Dermis microvascular lymphatic vessel endothelial cell (primary cell): ENCODE data around the gene ARHGAP15. TPM values are rescaled to one million over a fixed set of nuclear protein-coding genes. Genes with fewer than 3 reads are reported as not detected.

Experiments used
- DNase-seq, 2 donors: peaks; one replicate each; pipeline versions ENCODE4 v3.0.0 to v3.0.0-alpha.2; 2010; ENCODE audit warnings: low read depth in 2 of 2
- total RNA-seq: library from RNA; depleted of rRNA; stranded (reverse); fragments of >200 nt; gene quantifications from 2 replicates; pipeline ENCODE4 v1.2.1, GENCODE V29; 2014

The ARHGAP15 gene
- total RNA-seq, 1 donor from 2014 or later = under 0.01 TPM

DNA sequence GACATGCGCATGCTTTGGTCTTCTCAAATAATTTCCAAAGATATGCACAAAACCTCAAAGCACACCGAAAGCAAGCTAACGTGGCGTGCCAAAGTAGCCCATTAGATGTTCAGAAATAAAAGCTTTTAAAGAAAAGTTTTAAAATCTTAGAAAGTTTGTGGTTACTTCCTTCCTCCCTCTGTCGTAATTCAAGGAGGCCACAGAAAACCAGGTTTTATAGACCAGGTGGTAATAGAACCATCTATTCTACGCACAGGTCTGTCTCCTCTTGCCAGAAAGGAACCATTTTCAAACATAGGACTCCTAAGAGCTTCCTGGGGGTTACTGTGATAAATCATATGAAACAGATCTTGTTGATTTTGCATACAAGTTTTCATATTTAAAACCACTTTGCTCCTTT is 487.2 kb downstream of the ARHGAP15 start:
- DNase-seq = no peak

DNA sequence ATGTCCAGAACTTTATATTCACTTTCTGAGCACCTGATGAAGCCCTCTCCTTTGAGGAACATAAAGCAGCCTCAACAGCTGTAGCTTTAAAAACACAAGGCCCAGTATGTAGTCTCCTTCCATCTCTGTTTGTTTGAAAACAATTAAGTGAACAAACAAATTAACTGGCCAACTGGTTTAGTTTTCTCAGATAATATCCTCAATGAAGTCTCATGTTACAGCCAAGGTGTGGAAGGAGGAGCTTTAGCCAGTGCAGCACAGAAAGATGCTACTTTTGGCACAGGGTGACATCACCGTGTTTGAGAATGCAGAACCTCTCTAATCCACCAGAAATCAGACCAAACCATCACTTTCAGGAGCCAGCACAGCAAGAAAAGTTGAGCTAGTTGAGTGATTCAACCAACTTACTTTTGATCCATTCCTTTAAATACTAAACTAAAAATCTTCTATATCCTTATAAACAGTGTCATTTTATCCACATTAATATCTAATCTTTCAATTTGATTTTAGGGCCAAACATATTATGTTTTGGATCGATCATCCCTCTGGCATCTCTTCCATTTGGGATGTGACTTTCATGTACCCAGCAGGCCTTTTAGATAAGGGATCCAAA is 488.7 kb downstream of the ARHGAP15 start:
- no peak for DNase-seq

DNA sequence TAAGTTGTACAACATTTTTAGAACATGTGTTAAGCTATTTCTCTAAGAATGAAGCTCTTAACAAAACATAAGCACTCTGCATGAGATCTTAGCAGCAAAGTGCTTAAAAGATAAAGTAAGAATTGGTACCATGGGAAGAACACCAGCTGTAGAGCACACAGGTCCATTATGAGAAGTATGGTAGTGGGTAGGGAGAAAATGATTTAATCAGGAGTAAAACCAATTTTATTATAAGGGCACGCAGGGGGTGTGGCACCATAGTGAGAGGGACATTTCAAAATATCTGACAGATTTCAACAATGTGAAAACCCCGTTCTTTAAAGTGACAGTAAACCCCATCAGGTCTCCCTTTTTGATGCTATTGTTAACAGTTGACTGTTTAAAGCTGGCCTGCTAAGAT is 492.9 kb downstream of the ARHGAP15 start:
- DNase-seq = no peak

DNA sequence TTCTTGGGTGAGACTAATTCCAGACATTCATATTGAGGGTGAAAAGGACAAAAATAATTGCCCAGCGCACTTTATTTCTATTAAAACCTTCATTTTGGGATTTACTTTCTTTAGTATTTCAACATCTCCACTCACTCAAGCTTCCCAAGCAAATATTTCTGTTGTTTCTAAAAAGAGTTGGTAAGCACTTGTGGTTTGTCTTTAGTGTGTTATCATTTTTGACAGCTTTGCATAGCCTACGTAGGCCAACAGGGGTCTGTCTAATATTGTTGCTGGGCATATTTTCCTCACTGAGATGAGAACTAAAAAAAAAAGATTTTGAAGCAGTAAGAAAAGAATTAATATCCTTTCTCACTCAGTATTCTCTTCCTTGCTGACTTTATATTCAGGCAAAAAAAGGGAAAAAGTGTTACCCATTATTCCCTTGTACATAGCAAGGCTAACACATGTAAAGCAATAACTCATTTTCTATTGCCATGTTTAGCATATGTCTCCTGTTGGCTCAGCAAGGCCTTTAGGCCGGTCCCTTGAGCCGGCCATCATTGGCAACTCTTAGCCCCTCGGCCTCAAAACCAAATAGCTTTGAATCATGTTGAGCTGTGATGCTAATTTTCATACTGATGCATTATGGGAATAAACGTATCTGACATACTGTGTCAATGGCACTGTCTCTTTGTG is 494.2 kb downstream of the ARHGAP15 start:
- no peak for DNase-seq

DNA sequence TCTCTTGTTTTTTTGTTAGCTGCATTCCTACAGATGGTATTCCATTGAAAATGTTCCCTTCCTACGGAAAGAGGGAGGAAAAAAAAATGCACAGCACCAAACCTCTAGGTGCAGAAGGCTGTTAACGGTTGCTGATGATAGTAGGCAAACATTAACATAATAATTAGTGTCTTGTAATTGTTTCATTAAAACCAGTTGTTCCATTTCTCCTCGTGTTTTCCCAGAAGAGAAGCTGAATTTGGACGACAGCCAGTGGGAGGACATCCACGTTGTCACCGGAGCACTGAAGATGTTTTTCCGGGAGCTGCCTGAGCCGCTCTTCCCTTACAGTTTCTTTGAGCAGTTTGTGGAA is 494.7 kb downstream of the ARHGAP15 start:
- no peak for DNase-seq

DNA sequence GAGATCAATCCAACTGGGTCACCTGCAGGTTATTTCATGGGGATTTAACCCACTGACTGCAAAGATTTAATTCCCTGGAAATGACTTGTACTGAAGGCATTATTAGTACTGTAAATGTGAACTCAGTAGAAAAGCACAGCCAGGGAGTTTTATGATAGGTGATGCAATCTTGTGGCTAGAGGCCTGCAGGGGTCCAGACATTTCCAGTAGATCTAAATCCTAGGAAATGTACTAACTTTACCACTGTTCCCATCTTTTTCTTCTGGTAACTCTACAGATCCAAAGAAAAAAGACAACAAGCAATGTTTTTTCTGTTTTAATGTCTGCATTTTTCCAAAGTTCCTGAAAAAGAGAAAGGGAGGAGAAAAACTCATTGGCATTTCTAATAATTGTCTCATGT is 500.1 kb downstream of the ARHGAP15 start:
- DNase-seq = no peak

DNA sequence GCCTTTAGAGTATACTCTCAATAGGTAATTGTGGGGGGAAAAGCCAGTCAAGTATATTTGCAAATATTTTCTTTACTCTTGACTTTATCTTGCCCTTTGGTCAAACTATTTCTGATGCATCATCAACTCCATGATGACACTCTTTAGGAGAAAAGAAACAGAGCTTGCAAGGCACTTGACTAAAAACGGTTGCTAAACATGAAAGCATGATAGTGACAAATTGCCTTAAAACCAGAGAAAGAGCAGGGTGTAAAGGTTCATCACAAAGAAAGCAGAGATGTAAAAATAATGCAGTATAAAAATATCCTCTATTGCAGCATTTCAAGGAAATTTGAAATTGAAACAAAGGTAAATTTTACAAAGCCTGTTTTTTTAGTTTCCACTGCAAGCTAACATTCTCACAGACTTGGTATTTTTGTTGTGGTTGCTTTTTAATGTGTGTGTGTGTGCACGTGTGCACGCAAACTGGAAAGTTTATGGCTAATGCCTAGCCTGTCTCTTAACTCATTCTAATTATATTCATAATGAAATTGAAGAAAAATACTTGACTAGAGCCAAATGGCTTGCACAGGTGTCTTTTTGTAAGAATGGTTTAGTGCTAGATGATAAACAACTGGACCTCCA is 503.6 kb downstream of the ARHGAP15 start:
- no peak for DNase-seq

DNA sequence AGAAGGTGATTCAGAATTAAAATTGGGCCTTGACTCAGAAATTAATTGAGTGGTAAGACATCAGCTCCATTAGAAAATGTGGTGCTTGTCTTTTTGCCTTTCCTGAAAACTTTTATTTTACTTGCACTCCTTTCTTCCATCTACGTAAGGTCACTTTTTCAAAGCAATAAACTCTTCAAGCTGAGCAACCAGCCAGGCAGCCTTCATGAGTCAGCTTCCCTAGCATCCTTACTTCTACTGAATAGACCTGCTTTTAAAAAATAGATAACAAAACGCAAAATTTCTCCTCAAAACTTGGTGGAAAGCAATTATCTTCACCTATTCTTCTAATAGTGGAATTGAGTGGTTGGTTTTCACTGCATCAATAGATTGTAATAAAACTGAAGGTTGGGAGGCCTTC is 504.2 kb downstream of the ARHGAP15 start:
- no peak for DNase-seq

DNA sequence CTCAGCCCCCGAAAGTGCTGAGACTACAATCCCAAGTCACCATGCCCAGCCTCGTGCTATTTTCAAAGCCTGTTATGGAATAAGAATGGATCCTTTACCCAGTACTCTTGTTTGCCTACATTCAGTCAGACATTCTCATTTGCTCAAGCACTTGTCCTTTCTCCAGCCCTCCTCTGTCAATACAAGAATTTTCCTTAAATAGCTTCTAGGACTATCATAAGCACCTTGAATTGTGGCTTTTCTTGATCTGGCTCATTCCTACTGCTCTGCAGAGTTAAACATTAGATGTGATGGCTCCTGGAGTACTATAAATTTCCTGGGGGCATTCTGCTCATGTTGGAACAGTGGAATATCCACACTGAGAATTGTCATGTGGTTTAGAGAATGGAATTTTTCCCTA is 506.1 kb downstream of the ARHGAP15 start:
- DNase-seq = no peak

DNA sequence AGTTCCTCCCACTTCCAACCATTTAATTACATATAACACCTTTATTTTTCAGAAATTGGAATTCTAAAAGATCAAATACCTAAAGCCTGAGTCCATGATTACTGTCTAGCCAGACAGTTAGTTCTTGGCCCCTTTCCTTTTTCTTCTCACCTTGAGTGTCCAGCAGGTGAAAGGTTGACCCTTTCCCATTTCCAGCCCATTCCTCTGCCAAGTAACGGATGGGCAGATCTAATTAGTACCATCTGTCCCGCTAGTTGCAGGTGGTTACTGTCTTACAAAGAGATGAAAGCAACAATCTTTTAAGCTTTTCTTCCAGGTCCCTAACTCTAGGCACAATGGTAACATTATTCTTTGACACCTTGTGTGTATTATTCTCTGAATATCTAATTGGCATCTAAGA is 506.7 kb downstream of the ARHGAP15 start:
- DNase-seq = no peak

DNA sequence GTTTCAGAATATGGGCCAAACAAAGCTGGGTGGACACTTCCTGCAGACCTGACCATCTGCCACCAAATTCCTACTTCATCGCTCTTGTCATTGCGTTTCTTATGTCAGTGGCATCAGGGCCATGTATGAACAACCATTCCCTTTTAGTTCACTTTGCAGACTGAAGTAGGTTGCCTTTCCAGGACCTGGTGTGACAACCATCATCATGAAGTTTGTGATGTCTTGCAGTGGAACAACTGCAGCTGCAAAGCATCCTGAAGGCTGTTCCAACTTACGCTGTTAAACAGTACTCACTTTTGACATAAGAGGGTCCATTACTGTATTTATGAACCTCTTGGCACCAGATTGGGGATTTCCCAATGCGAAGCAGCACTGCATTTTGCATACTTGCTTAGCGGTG is 511.6 kb downstream of the ARHGAP15 start:
- DNase-seq = no peak

DNA sequence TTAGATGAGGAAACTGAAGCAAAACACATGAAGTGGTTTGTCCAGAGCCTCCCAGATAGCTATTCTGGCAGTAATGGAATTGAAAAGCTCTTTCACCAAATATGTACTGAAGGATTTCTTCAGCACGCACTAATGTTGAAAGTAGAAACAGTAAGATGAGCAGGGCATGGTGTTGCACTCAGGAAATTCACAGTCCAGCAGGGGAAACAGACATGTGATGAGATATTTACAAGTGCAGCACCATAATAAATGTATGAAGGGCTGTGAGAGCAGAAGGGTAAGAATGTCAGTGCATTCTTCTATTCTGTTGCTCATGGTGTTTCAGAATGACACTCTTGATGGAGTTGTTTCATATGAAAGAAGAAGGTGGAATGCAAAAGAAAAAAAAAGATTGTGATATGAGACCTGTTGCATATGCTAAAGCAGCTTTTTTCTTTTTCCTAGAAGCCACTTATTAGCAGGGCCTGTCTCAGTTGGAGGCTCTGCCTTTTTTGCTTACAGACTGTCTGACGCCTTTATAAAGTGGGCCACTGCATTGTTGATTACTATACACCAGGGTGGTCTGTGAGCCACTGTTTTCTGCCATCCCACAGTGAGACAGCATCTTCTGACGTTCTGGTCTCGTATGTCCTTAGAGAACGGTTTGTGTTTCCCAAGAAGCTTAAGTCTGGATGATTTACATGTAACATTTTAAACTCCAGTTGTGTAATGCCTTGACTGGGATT is 516.9 kb downstream of the ARHGAP15 start:
- DNase-seq = no peak

DNA sequence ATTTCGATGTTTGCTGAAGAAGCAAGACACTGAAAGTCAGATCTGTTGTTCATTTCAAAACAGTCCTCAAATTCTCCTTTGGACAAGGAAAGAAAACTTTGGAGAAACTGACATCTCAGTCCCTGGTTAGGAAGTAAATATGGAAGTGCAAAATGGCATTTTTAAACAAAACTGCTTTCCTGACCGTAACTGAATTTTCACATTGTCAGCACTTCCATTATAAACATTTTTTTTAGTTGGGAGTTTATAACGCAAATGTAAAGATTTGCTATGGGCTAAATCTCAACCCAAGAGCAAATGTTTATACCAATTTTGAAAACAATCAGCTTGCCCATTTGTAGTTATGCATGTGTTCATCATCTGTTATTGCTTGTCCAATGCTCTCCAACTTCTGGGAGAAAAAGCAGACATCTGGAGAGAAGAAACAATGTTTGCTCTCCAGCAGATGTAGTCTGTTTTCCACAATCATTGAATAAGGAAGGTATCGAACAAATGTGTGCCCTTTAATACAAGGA is 520.1 kb downstream of the ARHGAP15 start:
- no peak for DNase-seq

DNA sequence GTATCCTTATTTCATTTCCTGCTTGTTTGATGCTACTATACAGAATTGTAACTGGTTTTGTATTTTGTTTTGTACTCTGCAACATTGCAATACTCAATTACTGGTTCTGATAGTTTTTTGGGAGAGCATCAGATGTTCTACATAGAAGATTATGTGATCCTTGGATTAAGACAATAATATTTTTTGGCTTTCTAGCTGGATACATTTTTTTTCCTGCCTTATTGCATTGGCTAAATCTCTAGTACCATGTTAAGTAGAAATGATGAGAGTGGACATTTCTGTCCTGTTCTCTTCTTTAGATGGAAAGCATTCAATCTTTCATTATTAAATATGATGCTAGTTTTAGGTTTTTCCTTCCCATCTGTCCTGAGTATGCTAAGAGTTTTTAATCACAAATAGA is 523.5 kb downstream of the ARHGAP15 start:
- no peak for DNase-seq

DNA sequence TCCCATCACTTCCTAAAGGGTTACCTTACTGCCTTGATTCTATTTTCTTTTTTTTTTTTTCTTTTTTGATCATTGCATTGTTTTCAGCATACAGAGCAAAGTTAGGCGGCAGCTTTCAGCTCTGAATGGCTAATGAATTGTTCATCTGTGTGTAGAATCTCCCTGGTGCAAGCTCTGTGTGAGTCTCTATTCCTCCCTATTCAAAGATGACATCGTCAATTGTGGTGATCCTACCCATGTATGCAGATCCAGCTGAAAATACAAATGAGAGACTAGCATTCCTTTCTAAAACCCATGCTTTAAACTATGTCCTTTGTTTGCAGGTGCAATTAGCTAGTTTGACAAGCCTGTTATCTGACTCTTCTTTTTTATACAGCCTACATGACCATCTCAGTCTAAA is 539.0 kb downstream of the ARHGAP15 start:
- DNase-seq = no peak

DNA sequence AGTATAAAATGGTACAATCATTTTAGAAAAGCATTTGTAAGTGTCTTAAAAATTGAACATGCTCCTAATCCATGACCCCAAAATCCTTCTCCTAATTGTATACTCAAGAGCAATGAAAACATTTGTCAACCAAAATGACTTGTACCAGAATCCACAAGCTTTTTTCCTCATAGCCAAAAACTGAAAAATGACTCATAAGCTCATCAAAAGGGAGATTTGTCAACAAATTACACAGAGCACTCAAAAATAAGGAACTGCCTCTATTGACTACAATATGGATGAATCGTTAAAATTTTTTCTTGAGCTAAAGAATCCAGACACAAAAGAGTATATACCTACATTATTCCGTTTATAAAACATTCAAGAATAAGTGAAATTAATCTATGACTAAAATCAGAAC is 544.8 kb downstream of the ARHGAP15 start:
- no peak for DNase-seq

DNA sequence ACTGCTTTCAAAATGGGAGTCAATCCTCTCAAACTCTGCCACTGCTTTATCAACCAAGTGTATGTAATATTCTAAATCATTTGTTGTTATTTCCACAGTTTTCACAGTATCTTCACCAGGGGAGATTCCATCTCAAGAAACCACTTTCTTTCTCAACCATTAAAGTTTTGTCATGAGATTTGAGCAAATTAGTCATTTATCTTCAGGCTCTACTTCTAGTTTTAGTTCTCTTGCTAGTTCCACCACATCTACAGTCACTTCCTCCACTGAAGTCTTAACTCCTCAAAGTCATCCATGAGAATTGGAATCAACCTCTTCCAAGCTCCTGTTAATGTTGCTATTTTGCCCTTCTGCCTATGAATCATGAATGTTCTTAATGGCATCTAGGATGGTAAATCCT is 545.8 kb downstream of the ARHGAP15 start:
- no peak for DNase-seq

DNA sequence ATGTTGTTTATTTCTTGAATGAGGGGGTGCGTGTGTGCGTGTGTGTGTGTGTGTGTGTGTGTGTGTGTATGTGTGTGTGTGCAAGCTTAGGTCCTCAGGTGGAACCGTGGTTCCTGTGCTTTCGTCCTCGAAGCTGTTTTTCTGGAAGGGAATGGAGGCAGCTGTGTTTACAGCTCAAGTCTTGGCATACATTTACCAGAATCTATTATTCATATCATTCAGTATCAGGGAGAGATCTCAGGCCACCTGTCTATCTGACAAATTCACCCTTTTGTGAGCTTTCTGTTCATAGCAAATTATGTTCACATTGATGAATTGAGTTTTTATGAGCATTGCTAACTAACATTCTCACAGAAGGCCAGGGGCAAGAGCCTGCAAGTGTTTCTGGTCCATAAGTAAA is 550.4 kb downstream of the ARHGAP15 start:
- no peak for DNase-seq

DNA sequence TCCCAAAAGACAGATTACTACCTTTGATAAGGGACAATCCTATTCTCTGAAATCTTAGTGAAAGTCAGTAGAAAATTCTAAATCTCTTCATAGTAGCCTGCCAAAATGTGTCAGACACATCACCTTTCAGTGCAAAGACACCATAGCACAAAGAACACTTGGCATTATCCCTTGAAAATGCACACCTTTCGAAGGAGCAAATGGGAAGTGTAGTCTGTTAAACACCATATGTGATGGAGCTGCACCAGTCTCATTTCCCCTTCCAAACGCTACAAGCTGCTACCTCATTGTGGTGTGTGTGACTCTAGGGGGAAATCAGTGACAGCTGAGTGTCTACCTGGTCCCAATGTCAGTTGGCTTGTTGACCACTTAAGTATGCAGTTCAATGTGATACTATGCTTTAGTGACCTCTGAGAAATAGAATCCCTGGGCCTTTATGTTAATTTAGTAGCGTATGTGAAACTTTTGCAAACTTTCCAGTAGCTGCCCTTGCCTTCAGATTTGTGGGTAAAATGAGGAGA is 551.7 kb downstream of the ARHGAP15 start:
- DNase-seq = no peak

DNA sequence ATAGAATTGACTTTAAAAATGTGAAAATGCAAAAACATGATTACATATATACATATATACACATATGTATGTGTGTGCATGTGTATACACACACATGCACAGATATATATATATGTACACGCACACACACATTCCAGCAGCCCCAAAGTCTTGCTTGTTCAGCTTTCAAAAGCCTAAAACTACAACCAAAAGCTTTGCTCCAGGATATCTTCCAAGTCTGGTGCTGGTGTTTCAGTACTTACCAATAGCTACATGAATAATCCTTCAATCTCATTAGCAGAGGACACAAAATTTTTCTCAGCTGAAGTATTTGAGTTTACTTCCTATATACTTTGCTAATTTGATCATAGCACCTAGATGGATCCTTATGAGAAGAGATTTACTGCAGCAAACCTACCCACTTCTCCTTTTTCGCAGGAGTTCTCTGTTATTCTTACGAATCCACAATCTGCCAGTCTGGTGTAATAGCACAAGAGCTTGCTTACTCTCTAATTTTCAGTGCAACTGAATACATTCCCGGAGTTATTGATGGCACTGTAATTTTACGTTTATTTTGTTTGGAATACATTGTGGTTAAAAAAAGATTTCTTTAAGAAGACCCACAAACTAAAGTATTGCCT is 553.3 kb downstream of the ARHGAP15 start:
- no peak for DNase-seq

DNA sequence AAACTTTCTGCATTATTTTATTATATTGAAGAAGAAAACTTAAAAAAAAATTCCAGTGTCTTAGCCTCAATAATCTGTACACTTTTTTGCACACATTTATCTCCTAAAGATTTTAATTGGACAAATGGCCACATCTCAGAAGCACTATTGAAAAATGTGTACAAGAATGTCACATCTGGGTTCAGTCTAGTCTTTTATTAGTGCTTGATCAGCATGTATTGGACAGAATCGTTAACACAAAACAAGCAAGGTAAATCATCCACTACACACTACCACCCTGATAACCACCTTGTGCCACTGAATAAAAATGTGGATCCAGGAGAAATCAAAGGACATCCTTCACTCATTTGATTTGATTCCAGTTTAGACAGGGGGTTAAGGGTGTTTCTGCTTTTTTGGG is 554.8 kb downstream of the ARHGAP15 start:
- no peak for DNase-seq
